LNCaP clone FGC (cell line): ENCODE data around the gene COL4A2.

Source experiments
- DNase-seq: peaks from one replicate; pipeline ENCODE4 v3.0.0-alpha.2; 2011; ENCODE audit warnings: low read depth
- H3K4me3 ChIP-seq: 2 replicates; pipeline ENCODE4 v1.5.1; 2011; ENCODE audit warnings: mild to moderate bottlenecking, low read depth, low read length, control low read depth
- CTCF ChIP-seq: IDR thresholded peaks from 2 replicates; pipeline ENCODE4 v1.5.1; 2012; ENCODE audit warnings: mild to moderate bottlenecking; ENCODE audit not compliant: control insufficient read depth, insufficient read depth; ENCODE audit errors: extremely low read depth

Gene COL4A2

GRCh38 chr13:110297011-110297410 lies 10.1 kb upstream of the COL4A2 start:
- H3K4me3 ChIP-seq: no peak overlapping the region
- no peak for TF ChIP-seq CTCF
- no peak for DNase-seq

DNA sequence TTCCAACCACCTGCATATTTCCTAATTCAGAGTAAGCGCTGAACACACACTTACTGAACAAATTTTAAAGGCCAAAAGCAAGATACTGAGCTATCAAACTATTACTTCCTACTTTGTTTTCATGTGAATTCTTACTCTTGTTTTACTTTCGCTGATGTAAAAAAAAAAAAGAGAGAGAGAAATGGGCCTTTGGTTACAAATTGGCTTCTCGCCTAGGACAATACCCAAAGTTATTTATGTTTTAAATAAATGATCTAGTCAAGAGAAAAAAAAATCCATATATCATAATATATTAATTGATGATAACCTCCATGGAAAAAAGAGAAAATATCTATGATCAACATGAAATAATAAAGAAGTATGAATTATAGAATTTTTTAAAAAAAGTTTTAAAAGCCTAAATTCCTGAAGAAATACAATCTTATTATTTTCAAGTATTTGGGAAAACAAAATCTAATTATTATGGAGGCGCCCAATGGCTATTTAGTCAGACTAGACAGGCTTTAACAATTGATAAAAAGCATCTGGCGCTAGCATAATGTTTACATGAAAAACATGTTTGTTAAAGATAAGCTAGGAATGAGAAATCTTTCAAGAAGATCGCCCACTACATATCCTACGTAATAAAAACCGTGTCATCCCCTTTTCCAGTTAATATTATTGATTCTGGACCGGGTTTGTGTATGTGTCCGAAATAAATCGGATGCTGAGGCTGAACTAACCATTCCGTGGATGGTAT lies 9.1 kb upstream of the COL4A2 start:
- no peak overlapping the region for H3K4me3 ChIP-seq
- TF ChIP-seq CTCF: no peak
- DNase-seq: no peak

- no peak for TF ChIP-seq CTCF
- H3K4me3 ChIP-seq: no peak overlapping the region
- DNase-seq: no peak
These were observed 8.4 kb upstream of the COL4A2 start for GRCh38 chr13:110298505-110299282.

- H3K4me3 ChIP-seq: no peak overlapping the region
- no peak for DNase-seq
- no peak for TF ChIP-seq CTCF
These were observed 7.7 kb upstream of the COL4A2 start for GRCh38 chr13:110299283-110299840.

DNA sequence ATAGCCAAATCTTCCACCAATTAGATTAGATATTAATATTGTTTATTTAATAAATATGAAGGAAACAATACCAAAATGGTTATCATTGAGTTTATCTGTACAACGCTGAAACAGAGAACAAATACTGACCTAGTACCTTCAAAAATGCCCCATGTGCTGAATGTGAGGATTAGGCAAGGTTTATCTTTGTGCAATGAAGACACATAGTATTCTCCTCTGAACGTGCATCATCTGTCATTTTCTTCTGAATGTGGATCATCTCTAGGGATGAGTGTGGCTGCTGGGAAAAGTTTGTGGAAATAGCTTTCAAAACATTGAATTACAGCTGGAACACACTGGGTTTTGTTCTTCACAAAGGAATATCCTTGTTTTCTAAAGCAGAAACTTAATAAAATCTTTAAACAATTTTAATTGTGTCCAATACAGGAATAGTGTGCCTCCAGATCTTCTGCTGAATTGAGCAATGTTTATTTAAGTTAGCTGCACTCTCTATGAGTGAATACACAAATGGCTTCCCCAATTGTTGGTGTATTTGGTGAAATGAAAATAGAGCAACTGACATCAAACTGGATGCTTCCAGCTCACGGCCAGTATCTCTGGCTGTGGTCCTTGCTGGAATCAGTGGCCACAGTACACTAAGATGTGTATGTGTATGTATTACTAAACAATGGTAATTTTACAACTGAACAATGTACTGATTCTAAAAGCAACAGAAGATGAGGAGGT lies 6.8 kb upstream of the COL4A2 start:
- no peak overlapping the region for H3K4me3 ChIP-seq
- no peak for TF ChIP-seq CTCF
- DNase-seq: no peak

DNA sequence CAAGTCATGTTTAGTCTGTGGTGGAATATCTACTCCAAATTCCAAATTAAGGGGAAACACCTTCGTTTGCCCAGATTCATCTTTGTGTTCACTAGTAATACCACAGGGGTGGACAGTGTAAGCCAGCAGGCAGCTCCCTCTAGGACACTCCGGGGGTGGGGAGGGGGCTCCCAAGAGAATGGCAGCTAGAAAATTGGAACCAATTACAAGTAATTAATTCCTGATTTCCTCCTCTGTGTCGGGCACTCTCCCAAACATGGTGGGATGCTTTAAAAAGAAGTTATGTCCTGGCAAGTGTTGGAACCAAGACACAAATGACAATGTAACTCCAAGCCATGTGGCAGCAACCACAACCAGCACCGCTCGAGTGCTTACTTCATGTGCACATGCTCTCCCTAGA lies 6.0 kb upstream of the COL4A2 start:
- DNase-seq: no peak
- H3K4me3 ChIP-seq: no peak overlapping the region
- no peak for TF ChIP-seq CTCF
